ENCODE results near the gene ITGA2. TPM values are rescaled to one million over a fixed set of nuclear protein-coding genes. Genes with fewer than 3 reads are reported as not detected.

Gene ITGA2
- total and polyA plus RNA-seq, 4 experiments from 2014 or later, result 0.30 to 1.6 (median 0.93) TPM

DNA sequence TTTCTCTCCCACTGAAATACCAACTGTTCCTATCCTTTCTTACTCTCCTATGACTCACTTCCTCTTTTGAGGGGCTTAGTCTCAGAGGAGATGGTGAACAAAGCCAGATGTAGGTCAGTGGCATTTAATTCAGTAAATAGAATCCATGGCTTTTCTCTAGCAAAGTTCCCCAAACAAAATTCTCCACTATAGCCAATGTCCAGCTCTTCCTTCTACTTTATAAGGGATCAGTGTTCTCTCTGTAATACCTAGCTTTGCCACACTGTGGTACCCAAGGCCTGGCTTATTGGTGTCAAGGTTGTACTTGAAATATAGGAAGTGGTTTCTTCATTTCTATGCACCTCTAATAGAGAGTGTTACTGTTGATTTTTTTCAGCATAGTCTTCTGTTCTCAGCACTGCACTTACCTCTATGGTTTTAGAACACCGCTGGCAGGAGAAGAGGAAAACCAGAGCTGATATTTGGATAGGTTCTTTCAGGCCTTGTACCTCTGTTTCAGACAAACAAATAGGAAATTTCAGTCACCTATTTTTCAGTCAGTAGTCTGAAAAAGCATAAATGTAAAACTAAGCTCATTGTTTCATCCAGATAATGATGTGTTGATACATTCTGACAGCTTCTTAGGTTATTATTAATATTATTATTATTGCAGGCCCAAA, 40.6 kb upstream of the ITGA2 start:
- H3K27ac Mint-ChIP-seq, result no peak overlapping the region
- H3K4me1 Mint-ChIP-seq, result peaks cover 8 to 13% (median 11%) of the 10 kb centered on the region in 4 donors
- H3K9me3 Mint-ChIP-seq, result no peaks in the 10 kb centered on the region
- Histone ChIP-seq H3K4me1 (ENCODE audit: insufficient read depth, low read length) (peaks cover 9% of the 10 kb centered on the region), H3K4me3 (ENCODE audit: low read length in 2 of 2) (no peak overlapping the region), H3K27me3 (ENCODE audit: insufficient read depth, low read length) (no peaks in the 10 kb centered on the region), H3K27ac (ENCODE audit: low read depth, low read length) (no peak overlapping the region), H3K9me3 (ENCODE audit: control insufficient read depth in 1 of 2, low read length in 2 of 2) (no peaks in the 10 kb centered on the region), H3K36me3 (ENCODE audit: insufficient read depth, low read length) (no peaks in the 10 kb centered on the region)
- ChIA-PET CTCF (ENCODE audit: partially characterized antibody) (interaction anchor here (0.6 to 5.3 kb wide), 32 partner anchors 8 to 1286 kb away, joined by 3 to 120 read pairs (median 4); partner anchors contain the start of genes ITGA2 and MOCS2), POLR2A (ENCODE audit: partially characterized antibody) (interaction anchor here (0.9 to 1.4 kb wide), 5 partner anchors 141 to 170 kb away, joined by 3 to 5 read pairs (median 4); partner anchors contain the start of gene MOCS2)
- no peaks in the 10 kb centered on the region for H3K27me3 Mint-ChIP-seq
- H3K36me3 Mint-ChIP-seq, result no peaks in the 10 kb centered on the region
- intact Hi-C loops (cut with micrococcal nuclease), result loop anchor here (1.0 to 5.0 kb wide), 5 partner anchors 40 to 1281 kb away; partner anchors contain the start of gene ITGA2
- DNase-seq, result peak; percentile 64 to 72 (median 66)
- no peak overlapping the region for H3K4me3 Mint-ChIP-seq

DNA sequence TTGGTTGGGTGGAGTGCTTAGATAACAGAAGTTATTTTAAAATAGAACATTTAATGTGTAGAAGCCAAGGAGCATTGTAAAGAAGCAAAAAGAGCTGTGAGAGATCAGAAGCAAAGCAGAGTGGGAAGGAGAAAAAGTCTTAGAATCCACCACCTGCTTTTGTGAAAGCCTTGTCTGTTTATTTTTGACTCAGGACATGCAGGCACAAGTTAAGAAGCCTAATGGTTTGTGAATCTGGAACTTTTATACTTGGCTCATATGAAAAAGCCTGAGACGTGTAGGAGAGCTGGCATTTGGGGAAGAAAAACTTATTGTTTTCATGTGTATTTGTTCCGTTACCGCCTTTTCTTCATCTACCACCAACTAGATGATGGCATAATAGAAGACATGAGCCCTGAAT, 38.5 kb upstream of the ITGA2 start:
- H3K4me3 Mint-ChIP-seq, result no peak overlapping the region
- no peaks in the 10 kb centered on the region for H3K36me3 Mint-ChIP-seq
- ChIA-PET CTCF (ENCODE audit: partially characterized antibody) (interaction anchor here (1.0 to 5.3 kb wide), 4 partner anchors 81 to 147 kb away, joined by 3 to 120 read pairs (median 33); no protein-coding TSS in a partner anchor), POLR2A (ENCODE audit: partially characterized antibody) (interaction anchor here (1.0 kb wide), 1 partner anchor 149 kb away, joined by 3 read pairs; no protein-coding TSS in a partner anchor)
- H3K9me3 Mint-ChIP-seq, result no peaks in the 10 kb centered on the region
- Histone ChIP-seq H3K36me3 (ENCODE audit: insufficient read depth, low read length) (no peaks in the 10 kb centered on the region), H3K27me3 (ENCODE audit: insufficient read depth, low read length) (no peaks in the 10 kb centered on the region), H3K4me1 (ENCODE audit: insufficient read depth, low read length) (peaks cover 6% of the 10 kb centered on the region), H3K27ac (ENCODE audit: low read depth, low read length) (no peak overlapping the region), H3K4me3 (ENCODE audit: low read length in 2 of 2) (no peak overlapping the region), H3K9me3 (ENCODE audit: control insufficient read depth in 1 of 2, low read length in 2 of 2) (no peaks in the 10 kb centered on the region)
- H3K4me1 Mint-ChIP-seq, result peaks cover 4 to 6% (median 6%) of the 10 kb centered on the region in 4 donors
- H3K27me3 Mint-ChIP-seq, result no peaks in the 10 kb centered on the region
- no peak for DNase-seq
- intact Hi-C loops (cut with micrococcal nuclease), result no loop called here
- H3K27ac Mint-ChIP-seq, result no peak overlapping the region

DNA sequence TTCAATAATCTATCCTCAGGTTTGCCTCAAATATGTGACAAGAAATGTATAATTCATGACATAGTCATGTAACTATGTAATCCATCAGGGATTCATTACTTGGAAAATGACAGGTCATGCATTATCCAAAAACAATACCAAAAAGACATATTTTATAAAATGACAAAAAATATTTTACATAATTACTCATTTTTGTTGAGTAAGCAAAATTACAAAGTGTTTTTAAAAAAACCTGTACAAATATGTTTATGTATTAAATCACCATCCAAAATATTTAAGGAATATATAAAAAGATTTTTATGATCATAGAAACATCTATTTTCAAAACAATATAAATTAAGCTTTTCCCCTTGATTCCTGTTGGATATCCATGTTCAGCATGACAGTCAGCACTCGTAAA, 36.7 kb upstream of the ITGA2 start:
- H3K4me3 ChIP-seq (ENCODE audit: low read length in 2 of 2), result no peak overlapping the region
- CTCF ChIA-PET (ENCODE audit: partially characterized antibody), result interaction anchor here (1.5 kb wide), 1 partner anchor 141 kb away, joined by 5 read pairs; no protein-coding TSS in a partner anchor
- H3K36me3 ChIP-seq (ENCODE audit: insufficient read depth, low read length), result no peaks in the 10 kb centered on the region
- H3K4me1 Mint-ChIP-seq, result peaks cover 3 to 6% (median 5%) of the 10 kb centered on the region in 4 donors
- POLR2A ChIA-PET (ENCODE audit: partially characterized antibody), result no interaction called here
- H3K9me3 Mint-ChIP-seq, result no peaks in the 10 kb centered on the region
- DNase-seq, result no peak
- no peak overlapping the region for H3K27ac ChIP-seq (ENCODE audit: low read depth, low read length)
- no peak overlapping the region for H3K4me3 Mint-ChIP-seq
- H3K27me3 Mint-ChIP-seq, result no peaks in the 10 kb centered on the region
- no peaks in the 10 kb centered on the region for H3K9me3 ChIP-seq (ENCODE audit: control insufficient read depth in 1 of 2, low read length in 2 of 2)
- H3K27me3 ChIP-seq (ENCODE audit: insufficient read depth, low read length), result no peaks in the 10 kb centered on the region
- intact Hi-C loops (cut with micrococcal nuclease), result no loop called here
- no peak overlapping the region for H3K27ac Mint-ChIP-seq
- no peaks in the 10 kb centered on the region for H3K36me3 Mint-ChIP-seq
- peaks cover 6% of the 10 kb centered on the region for H3K4me1 ChIP-seq (ENCODE audit: insufficient read depth, low read length)

DNA sequence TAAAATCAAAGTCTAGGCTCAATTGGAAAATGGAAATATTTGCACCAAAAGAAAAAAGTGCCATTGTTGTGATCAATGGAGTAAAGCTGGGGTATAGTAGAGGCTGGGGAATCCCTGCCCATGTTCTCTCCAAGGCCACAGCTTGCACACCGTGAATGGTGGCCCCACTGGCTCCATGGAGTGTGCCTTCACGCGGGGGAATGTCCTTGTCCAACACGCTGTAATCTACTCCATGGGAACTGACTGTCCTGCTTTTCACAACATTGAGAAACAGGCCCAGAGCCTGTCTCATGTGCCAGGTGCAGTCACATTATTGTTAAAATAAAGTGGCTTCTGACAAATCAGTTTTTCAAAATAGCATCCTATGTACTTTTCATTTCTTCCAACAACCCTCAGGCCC, 33.1 kb upstream of the ITGA2 start:
- Histone ChIP-seq H3K4me1 (ENCODE audit: insufficient read depth, low read length) (no peaks in the 10 kb centered on the region), H3K36me3 (ENCODE audit: insufficient read depth, low read length) (no peaks in the 10 kb centered on the region), H3K4me3 (ENCODE audit: low read length in 2 of 2) (no peak overlapping the region), H3K27me3 (ENCODE audit: insufficient read depth, low read length) (no peaks in the 10 kb centered on the region), H3K9me3 (ENCODE audit: control insufficient read depth in 1 of 2, low read length in 2 of 2) (no peaks in the 10 kb centered on the region), H3K27ac (ENCODE audit: low read depth, low read length) (no peak overlapping the region)
- no peak for DNase-seq
- intact Hi-C loops (cut with micrococcal nuclease), result no loop called here
- peaks cover 0 to 2% of the 10 kb centered on the region in 2 donors for H3K27me3 Mint-ChIP-seq
- ChIA-PET POLR2A (ENCODE audit: partially characterized antibody) (no interaction called here), CTCF (ENCODE audit: partially characterized antibody) (no interaction called here)
- H3K4me3 Mint-ChIP-seq, result no peak overlapping the region
- H3K36me3 Mint-ChIP-seq, result no peaks in the 10 kb centered on the region
- H3K4me1 Mint-ChIP-seq, result no peaks in the 10 kb centered on the region
- no peak overlapping the region for H3K27ac Mint-ChIP-seq
- H3K9me3 Mint-ChIP-seq, result peaks cover 0 to 4% (median 0%) of the 10 kb centered on the region in 8 donors

DNA sequence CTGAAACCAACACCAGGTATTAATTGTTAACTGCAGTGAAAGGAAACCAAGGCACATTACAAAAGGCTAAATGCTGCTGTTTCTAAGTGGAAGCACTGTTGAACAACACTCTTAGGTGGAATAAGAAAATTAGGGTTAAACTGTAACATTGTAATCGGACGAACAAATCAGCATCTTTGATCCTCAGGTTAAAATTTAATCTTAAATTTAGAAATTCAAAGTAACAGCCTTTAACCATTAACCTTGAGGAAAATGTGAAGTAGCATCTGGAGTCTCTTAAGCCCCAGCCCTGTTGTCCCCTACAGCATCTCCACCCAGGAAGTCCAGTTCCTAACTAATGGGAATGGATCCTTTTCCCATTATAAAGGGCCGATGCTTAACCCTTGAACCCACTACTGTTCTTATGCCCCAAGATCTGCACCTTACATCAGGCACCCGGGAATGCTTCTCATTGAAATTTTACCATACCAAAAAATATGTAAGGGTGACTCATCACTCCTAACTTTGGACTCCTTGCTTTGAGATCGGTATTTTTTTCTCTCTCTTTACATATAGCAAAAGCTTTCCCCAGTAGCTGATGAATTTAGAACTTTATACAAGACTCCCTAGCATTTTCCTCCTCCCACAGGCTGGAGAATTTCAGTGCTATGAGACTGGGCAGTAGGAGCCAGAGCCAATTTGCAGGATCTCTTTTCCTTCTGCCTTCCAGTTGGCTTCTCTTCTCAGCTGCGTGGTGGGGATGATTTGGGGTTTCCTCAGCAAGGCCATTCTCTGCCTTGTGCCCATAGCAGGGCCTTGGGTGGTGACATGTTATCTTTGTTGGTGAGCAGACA, 32.0 kb upstream of the ITGA2 start:
- H3K4me1 Mint-ChIP-seq, result no peaks in the 10 kb centered on the region
- intact Hi-C loops (cut with micrococcal nuclease), result no loop called here
- H3K27me3 Mint-ChIP-seq, result peaks cover 0 to 2% of the 10 kb centered on the region in 2 donors
- Histone ChIP-seq H3K4me3 (ENCODE audit: low read length in 2 of 2) (no peak overlapping the region), H3K9me3 (ENCODE audit: control insufficient read depth in 1 of 2, low read length in 2 of 2) (no peaks in the 10 kb centered on the region), H3K36me3 (ENCODE audit: insufficient read depth, low read length) (no peaks in the 10 kb centered on the region), H3K4me1 (ENCODE audit: insufficient read depth, low read length) (no peaks in the 10 kb centered on the region), H3K27me3 (ENCODE audit: insufficient read depth, low read length) (no peaks in the 10 kb centered on the region), H3K27ac (ENCODE audit: low read depth, low read length) (no peak overlapping the region)
- peaks cover 0 to 4% (median 0%) of the 10 kb centered on the region in 8 donors for H3K9me3 Mint-ChIP-seq
- DNase-seq, result no peak
- H3K36me3 Mint-ChIP-seq, result no peaks in the 10 kb centered on the region
- CTCF ChIA-PET (ENCODE audit: partially characterized antibody), result interaction anchor here (1.2 kb wide), 1 partner anchor 8 kb away, joined by 3 read pairs; no protein-coding TSS in a partner anchor
- no peak overlapping the region for H3K4me3 Mint-ChIP-seq
- no peak overlapping the region for H3K27ac Mint-ChIP-seq
- POLR2A ChIA-PET (ENCODE audit: partially characterized antibody), result no interaction called here

DNA sequence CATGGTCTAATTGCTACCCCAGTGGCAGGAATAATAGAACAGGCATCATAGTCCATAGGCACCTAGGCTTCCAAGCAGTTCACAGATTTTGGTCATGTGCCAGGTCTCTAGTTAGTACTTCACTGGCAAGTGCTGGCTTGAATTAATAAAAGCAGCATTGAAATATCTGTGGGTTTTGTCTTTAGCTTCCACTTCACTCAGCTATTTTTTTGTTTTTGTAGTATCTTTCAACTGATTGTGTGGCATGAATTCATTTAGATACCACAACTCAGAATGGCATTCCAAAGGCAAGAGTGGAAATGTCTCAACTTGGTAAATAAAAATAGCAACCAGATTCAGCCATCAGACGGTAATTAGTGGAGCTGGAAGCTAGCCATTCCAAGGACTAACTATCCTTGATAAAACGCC, 27.9 kb upstream of the ITGA2 start:
- Histone ChIP-seq H3K4me3 (ENCODE audit: low read length in 2 of 2) (no peak overlapping the region), H3K27me3 (ENCODE audit: insufficient read depth, low read length) (no peaks in the 10 kb centered on the region), H3K27ac (ENCODE audit: low read depth, low read length) (no peak overlapping the region), H3K4me1 (ENCODE audit: insufficient read depth, low read length) (no peaks in the 10 kb centered on the region), H3K36me3 (ENCODE audit: insufficient read depth, low read length) (no peaks in the 10 kb centered on the region), H3K9me3 (ENCODE audit: control insufficient read depth in 1 of 2, low read length in 2 of 2) (no peaks in the 10 kb centered on the region)
- peaks cover 0 to 5% (median 0%) of the 10 kb centered on the region in 8 donors for H3K9me3 Mint-ChIP-seq
- POLR2A ChIA-PET (ENCODE audit: partially characterized antibody), result no interaction called here
- peaks cover 0 to 2% of the 10 kb centered on the region in 2 donors for H3K27me3 Mint-ChIP-seq
- no peaks in the 10 kb centered on the region for H3K36me3 Mint-ChIP-seq
- DNase-seq, result no peak
- H3K4me1 Mint-ChIP-seq, result no peaks in the 10 kb centered on the region
- H3K4me3 Mint-ChIP-seq, result no peak overlapping the region
- CTCF ChIA-PET (ENCODE audit: partially characterized antibody), result interaction anchor here (1.0 to 1.2 kb wide), 2 partner anchors 17 to 21 kb away, joined by 3 read pairs; no protein-coding TSS in a partner anchor
- intact Hi-C loops (cut with micrococcal nuclease), result no loop called here
- H3K27ac Mint-ChIP-seq, result no peak overlapping the region

DNA sequence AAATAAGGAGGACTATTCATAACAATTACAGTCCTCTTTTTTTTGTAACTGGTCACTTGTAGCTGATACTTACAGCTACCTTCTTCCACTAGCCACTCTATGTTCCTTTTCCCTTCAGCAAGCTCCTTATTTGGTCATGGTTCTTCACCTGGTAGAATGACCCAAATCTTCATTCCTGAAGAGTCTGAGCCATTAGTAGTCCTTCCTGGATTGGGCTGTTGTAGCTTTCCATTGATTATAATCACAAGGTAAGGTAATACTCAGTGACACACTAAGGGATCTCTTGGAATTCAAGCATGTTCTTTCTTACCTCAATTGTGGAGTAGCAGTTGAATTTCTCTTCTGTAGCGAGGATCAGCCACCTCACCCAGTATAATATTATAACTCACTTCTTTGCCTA, 25.5 kb upstream of the ITGA2 start:
- H3K9me3 ChIP-seq (ENCODE audit: control insufficient read depth in 1 of 2, low read length in 2 of 2), result no peaks in the 10 kb centered on the region
- DNase-seq, result no peak
- H3K4me1 ChIP-seq (ENCODE audit: insufficient read depth, low read length), result no peaks in the 10 kb centered on the region
- ChIA-PET POLR2A (ENCODE audit: partially characterized antibody) (no interaction called here), CTCF (ENCODE audit: partially characterized antibody) (interaction anchor here (2.1 kb wide), 1 partner anchor 15 kb away, joined by 5 read pairs; no protein-coding TSS in a partner anchor)
- H3K36me3 Mint-ChIP-seq, result no peaks in the 10 kb centered on the region
- H3K27me3 Mint-ChIP-seq, result peaks cover 0 to 2% of the 10 kb centered on the region in 2 donors
- no peak overlapping the region for H3K27ac Mint-ChIP-seq
- no peak overlapping the region for H3K27ac ChIP-seq (ENCODE audit: low read depth, low read length)
- H3K36me3 ChIP-seq (ENCODE audit: insufficient read depth, low read length), result no peaks in the 10 kb centered on the region
- no peak overlapping the region for H3K4me3 ChIP-seq (ENCODE audit: low read length in 2 of 2)
- H3K27me3 ChIP-seq (ENCODE audit: insufficient read depth, low read length), result no peaks in the 10 kb centered on the region
- intact Hi-C loops (cut with micrococcal nuclease), result no loop called here
- H3K9me3 Mint-ChIP-seq, result peaks cover 0 to 7% (median 5%) of the 10 kb centered on the region in 8 donors
- H3K4me1 Mint-ChIP-seq, result no peaks in the 10 kb centered on the region
- no peak overlapping the region for H3K4me3 Mint-ChIP-seq

Data from CD4-positive, alpha-beta memory T cell (primary cell).